ENCODE measurements around the gene TMBIM6. TPM values are rescaled to one million over a fixed set of nuclear protein-coding genes. Genes with fewer than 3 reads are reported as not detected.

The TMBIM6 gene
- total RNA-seq, 1 donor from 2014 or later, result 386 TPM

DNA sequence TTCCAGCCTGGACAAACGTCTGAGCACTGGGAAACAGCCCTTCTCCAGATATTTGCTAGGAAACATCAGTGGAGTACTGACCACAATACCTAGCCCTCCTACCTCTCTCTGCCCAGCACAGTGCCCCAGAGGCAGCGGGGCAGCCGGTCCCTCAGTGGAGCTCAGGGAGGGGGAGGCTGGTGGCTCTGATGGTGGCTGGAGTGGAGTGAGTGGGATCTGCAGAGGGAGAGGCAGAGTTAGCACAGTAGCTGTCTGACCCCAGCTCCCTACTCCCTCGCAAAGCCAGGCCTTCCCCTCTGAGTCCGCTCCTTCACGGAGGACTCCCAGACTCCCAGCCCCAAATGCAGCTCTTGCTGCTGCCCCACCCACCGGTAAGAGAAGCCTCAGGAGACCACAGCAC is 56.9 kb downstream of the TMBIM6 start:
- no peak for ATAC-seq

DNA sequence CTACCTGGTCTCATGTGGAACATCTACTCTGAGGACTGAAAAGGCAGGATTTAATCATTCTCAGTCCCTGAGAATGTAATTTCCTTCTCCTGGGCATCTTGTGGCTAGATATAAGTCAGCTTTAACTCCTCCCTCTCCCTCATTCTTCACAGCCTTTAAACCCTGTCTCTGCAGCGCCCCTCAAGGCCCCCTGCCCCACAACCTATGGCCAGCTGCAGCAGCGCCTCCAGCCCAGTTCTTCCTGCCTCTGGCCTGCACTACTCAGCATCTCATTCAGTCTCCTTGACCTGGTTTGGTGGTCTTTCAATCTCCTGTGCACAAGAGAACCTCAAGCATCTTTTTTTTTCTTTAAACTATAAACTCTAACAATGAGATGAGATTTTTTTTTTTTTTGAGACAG is 57.6 kb downstream of the TMBIM6 start:
- ATAC-seq, result no peak

DNA sequence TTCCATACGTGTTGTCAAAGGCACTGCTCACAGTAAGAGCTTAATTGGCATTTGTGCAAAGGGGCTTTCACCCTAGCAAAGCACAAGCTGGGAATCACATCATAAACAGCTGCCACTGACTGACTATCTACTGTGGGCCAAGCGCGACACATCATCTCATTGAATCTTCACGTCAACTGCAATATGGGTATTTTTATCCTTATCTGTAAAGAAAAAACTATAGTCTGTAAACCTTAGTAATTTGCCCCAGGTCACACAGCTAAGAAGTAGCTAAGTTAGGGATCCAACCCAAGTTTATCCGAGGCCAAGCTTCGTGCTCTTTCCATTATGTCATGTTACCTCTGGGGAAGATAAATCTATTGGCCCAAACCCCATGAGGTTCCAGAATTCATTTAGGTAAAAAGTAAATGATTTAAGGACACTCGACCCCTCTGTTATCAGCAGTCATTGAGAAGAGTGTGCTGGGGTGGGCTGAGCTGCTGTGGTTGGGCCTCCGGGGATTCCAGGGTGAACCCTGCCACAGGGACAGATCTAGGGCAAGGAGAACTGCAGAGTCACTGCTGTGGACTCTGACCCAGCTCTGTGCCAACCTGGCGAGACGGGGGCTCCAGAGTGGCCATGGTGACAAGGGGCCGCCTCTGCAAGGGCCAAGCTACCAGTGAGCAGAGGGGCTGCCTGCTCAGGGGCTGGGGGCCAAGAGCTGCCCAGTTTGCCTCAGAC is 59.2 kb downstream of the TMBIM6 start:
- ATAC-seq, result no peak

DNA sequence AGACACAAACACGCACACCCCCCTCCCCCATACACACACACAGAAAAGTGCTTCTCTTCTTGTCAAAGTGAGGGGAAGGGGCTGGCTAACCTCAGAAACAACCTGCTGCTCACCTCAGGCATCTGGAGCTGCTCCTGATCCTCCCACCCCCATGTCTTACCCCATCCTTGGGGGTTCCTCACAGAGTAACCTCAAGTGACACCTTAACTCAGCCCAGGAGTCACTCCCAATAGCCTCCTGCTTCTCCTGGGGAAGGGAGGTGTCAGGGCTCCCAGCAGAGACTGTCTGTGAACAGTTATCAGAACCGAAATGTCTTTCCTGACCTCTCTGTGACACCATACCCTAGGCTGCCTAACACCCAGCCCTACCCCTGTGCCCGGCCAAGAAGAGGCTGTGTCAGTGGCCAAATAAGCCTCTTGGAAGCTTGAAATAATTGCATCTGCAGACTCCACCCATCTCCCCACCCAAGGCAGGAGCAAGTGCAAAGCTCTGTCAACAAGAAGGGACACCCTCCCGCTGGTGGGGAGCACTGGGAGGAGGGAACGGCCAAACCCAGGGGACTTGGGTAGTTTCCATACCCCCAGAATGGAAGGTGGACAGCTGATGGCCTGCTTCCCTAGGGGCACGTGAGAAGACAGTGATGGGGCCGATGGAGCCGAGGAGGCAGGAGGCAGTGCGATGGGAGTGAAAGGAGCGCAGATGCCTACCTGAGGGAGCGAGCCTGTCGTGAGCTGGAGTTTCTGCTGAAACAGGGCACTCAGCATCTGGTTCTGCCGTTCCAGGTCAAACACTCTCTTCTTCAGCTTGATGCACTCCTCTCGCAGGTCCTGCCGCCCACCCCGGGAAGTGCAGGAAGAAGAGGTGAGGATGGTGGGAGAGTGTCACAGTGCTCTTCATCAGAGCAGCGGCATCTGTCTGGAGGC is 60.0 kb downstream of the TMBIM6 start:
- no peak for ATAC-seq

DNA sequence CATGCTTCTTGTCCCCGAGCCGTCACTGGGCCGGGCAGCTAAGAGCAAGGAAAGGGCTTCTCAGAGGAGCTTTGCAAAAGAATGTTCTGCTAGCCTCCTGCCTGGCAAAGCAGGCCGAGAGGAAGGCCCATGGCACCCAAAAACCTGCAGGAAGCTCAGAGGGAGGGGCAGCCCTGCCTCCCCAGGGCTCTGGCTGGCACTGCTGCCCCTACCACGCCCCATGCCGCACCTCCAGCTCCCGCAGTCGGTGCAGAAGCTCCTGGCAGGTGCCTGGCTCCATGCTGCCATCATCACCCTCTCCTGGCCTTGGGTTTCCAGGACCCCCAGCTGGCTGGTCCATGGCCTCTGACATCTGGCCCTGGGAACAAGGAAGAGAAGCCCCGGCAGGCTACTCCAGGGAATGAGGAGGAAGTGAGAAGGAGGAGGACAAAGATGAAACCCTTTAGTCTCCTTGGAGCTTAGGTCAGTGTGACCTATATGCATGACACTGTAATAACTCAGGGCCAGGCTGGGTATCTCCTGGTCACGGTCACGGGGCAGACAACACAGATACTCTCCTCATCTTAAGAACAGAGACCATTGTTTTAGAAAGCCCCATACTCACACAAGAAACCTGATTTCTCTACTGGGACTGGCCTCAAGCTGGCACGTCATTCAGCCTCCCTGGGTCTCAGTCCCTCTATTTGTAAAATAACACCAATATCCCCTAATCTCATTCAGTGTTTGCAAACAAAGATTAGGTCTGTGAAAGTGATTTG is 62.5 kb downstream of the TMBIM6 start:
- ATAC-seq, result peak; percentile 54

DNA sequence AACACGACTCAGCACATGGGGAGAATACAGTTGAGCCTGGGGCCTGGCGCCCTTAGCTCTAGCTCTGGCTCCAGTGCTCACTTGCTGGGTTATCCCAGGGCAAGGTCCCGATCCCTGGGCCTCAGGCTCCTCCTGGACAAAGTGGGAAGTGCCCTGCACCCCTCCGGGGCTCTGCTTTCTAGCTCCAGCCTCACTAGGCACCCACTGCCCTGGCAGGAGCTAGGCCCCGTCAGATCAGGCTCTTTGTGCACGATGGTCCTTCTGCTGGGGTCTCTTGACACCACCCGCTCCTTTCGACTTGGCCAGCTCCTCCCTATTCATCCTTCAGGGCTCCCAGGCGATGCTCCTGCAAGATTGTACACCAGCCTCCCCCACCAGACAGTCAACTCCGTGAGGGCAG is 63.5 kb downstream of the TMBIM6 start:
- ATAC-seq, result no peak

DNA sequence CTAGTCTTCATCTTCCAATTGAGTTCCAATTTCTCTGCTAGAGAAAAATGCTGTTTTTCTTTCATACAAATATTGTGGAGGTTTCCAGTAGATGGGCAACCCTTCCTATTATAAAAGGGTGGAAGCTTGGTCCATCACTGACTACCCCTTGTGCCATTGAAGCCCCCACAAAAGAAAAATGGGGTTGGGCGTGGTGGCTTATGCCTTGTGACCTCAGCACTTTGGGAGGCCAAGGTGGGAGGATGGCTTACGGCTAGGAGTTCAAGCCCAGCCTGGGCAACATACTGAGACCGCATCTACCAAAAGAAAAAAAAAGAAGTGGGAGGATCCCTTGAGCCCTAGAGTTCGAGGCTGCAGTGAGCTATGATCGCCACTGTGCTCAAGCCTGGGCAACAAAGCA is 64.1 kb downstream of the TMBIM6 start:
- no peak for ATAC-seq

DNA sequence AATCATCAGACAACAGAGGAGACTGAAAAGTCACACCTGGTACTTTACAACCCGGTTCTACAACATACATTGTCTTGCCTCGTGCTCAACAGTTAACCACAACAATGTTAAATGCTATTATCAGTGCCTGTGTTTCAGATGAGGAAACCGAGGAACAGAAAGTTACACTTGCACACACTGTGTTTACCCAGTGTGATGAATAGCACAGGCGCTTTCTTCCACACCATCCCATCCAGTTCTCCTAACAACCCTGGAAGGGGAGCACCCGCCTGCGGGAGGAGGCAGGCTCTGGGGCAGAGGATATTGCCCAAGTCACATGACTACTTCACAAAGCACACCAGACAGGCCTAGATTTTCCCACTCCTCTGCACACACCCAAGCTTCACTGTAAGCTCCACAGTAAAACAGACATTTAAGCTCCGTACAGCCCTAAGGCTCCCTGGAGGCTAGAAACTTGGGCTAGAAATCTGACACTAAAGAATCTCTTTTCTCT is 65.0 kb downstream of the TMBIM6 start:
- no peak for ATAC-seq

DNA sequence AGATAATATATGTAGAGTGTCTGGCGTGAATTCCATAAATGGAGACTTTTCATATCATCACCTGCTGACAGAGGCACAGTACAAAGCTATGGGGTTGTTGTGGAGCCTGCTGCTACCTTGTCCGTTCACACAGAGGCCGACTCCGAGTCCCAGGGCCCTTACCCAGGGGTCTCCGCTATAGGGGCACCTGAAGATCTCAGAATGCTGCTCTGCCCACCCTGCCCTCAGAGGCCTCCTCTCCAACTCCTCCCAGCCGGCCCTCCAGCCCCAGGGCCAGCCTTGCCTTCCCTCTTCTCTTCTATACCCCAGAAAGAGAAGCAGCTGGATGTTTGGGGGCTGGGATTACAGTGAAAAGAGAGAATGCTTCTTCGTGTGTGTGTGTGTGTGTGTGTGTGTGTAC is 65.5 kb downstream of the TMBIM6 start:
- ATAC-seq, result no peak

DNA sequence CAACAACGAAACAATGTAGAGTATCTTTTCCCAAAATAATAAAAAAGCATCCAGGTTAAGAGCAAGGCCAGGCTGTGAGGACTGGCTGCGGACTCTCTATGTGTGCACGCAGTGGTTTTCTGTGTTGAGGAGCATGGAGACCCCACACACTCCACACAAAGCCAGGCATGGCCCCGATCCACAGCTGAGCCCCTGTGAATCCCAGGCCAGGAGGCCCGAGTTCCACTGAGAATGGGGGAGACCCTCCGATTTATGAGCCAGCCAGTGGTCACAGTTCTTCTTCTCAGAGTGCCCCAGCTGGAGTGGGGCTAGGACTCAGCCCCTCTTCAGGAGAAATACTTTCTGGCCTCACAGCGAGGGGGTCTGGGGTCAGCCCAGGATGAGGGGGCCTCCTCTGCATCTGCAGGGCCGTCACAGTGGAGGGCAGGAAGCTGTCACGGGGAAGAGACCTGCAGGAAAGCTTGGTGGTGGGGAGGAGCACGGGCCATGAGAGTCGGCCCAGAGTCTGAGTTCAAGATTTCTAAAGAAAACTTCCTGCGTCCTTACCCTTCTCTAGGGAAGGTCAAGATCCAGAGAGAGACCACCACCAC is 66.7 kb downstream of the TMBIM6 start:
- no peak for ATAC-seq

DNA sequence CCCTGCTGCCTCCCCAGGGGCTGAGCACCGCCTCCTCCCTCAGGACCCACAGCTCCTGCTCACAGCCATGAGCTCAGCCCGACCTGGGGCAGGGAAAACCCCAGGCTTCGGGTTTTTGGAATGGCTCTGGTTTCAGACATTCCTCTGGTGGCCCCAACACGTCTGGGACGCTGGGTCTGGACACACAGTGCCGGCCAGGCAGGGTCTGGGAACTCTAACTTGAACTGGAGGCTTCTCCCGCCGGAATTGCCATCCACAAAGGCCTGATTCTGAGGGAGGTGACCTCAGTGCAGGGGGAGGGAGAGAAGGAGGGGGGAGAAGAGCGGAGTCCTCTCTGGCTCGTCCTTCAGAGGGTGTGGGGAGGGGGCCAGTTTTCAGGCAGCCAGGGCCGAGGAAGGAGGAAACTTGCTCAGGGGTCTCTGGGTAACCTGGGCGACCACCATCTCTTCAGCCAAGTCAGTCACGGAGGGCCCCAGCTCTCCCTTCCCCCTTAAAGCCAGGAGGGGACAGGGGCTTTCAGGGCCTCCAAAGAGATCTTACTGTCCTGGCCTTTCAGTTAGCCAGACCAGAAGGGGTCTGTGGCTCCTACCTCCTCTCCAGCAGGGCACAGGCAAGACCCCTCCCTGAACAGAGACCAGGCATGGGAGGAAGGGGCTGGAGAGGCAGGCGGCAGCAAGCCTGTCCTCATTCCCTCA is 67.5 kb downstream of the TMBIM6 start:
- ATAC-seq, result no peak

DNA sequence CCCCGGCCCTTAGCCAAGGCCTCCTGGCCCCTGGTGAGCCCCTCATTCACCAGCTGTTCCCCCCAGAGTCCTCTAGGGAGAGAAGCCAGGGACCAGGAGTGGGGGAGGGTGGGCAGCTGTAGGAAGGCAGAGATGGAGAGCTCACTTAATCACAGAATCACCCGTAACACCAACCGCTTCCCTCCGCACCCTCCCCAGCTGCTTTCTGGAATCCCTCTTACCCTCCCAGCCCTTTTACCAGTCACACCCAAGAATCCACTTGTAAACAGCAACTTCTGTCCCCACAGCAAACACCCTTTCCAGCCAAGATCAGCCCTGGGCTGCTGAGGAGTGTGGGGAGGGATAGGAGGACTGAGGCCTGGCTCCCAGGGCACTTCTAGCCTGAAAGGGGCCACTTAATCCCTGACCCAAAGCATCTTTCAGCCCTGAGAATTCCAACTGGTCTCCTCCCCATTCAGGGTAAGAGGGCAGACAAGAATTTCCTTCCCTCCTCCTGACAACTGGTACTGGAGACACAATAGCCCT is 68.1 kb downstream of the TMBIM6 start:
- ATAC-seq, result no peak

DNA sequence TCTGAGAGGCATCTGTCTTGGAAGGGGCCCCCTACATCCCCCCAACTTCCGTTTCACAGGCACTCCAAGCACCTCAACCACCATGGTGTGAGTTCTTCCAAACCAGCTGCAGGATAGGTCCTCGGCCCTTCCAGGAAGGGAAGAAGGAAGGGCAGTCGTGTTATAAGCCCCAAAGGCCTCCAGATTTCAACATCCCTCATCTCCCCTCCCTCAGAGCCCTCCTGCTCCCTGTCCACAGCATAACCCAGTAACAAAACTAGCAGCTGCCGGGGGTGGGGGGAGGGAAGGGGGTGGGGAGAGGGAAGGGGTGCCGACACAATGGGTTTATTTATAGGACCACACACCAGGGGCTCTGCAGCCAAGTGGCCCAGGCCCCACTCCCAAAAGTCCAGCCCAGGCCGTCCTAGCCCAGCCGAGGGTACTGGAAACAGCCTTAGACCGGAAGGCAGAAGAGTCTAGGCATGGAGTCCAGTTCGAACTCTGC is 68.6 kb downstream of the TMBIM6 start:
- no peak for ATAC-seq

DNA sequence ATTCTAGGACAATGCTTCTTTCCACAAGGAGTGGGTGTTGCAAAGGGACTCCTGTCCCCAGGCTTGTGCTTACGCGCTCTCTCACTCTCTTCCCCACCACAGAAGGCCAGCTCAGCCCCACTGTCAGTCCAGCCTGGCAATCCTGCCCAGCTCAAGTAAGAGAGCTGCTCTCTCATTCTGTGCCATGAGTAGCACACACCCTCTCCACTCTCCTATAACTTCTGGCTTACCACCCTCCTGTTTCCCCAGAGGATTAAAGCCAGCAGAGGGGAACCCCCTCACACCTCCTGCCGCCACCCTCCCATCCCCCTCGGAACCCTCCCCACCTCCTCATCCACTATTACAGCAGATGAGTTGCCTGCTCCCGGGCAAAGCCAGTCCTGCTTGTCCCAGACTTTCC is 69.8 kb downstream of the TMBIM6 start:
- ATAC-seq, result no peak

DNA sequence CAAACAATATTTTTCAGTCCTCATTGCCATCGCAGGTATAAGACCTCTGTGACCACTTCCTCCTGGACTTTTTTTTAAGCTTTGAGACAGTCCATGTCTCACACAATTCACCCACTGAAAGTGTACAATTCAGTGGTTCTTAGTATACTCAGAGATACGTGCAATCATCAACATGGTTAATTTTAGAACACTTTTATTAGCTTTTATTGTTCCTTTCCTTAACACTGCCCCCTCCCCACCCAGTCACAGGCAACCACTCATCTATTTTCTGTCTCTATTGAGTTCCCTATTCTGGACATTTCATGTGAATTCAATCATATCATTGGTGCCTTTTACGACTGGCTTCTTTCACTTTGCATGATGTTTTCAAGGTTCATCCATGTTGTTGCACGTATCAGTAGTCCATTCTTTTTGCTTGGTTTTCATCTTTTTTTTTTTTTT is 70.6 kb downstream of the TMBIM6 start:
- no peak for ATAC-seq

DNA sequence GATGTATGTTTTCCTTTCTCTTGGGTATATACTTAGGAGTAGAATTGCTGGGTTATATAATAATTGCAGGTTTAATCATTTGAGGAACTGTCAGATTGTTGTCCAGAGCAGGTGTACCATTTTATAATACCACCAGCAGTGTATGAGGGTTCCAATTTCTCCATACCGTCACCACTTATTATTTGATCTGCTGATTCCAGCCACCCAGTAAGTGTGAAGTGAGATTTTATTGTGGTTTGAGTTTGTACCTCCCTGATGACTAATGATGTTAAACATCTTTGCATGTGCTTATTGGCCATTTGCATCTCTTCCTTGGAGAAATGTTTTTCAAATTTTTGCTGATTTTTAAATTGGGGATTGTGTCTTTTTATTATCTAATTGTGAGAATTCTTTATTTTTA is 71.8 kb downstream of the TMBIM6 start:
- ATAC-seq, result no peak

Other genes with a start within 250 kb of the TMBIM6 start
- gene KCNH3, start 202.5 kb upstream of the TMBIM6 start, total RNA-seq, result not detected
- 41.8 TPM for gene MCRS1, start 173.4 kb upstream of the TMBIM6 start, total RNA-seq
- 0.36 TPM for gene FAM186B, start 135.9 kb upstream of the TMBIM6 start, total RNA-seq
- 16.1 TPM for gene PRPF40B, start 118.0 kb upstream of the TMBIM6 start, total RNA-seq
- 3.0 TPM for gene FMNL3, start 34.2 kb upstream of the TMBIM6 start, total RNA-seq
- 3.9 TPM for gene NCKAP5L, start 86.9 kb downstream of the TMBIM6 start, total RNA-seq
- gene BCDIN3D, start 101.5 kb downstream of the TMBIM6 start, total RNA-seq, result 3.9 TPM
- gene FAIM2, start 162.3 kb downstream of the TMBIM6 start, total RNA-seq, result 0.04 TPM
- gene AQP2, start 209.2 kb downstream of the TMBIM6 start, total RNA-seq, result not detected
- gene AQP5, start 220.3 kb downstream of the TMBIM6 start, total RNA-seq, result 1.3 TPM
- gene AQP6, start 231.4 kb downstream of the TMBIM6 start, total RNA-seq, result not detected